ENCODE data around the gene RAD51AP1.

DNA sequence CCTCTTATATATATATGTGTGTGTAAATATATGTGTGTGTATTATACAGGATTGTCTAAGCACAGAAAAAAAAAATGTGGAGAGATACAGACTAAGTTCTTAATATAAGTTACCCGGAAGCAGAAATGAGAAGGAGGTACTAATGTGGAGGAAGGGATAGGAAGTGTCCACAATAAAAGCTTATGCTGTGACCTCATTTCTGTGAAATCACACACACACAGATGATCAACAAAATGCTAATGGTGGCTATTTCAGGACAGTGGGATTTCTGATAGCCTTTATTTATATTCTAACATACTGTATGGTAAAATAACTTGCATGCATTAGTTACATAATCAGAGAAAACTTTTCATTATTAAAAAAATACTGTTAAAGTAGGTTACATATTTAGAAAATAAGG, 8.5 kb upstream of the RAD51AP1 start:
- TF ChIP-seq, protein P1, sequence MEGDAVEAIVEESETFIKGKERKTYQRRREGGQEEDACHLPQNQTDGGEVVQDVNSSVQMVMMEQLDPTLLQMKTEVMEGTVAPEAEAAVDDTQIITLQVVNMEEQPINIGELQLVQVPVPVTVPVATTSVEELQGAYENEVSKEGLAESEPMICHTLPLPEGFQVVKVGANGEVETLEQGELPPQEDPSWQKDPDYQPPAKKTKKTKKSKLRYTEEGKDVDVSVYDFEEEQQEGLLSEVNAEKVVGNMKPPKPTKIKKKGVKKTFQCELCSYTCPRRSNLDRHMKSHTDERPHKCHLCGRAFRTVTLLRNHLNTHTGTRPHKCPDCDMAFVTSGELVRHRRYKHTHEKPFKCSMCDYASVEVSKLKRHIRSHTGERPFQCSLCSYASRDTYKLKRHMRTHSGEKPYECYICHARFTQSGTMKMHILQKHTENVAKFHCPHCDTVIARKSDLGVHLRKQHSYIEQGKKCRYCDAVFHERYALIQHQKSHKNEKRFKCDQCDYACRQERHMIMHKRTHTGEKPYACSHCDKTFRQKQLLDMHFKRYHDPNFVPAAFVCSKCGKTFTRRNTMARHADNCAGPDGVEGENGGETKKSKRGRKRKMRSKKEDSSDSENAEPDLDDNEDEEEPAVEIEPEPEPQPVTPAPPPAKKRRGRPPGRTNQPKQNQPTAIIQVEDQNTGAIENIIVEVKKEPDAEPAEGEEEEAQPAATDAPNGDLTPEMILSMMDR (IDR thresholded peaks at IDR 0.05): no peak
- TF ChIP-seq MAX (IDR thresholded peaks at IDR 0.05; ENCODE audit: low read depth): no peak
- TF ChIP-seq RAD21 (IDR thresholded peaks at IDR 0.05; ENCODE audit: low read length): no peak
- no peak for TF ChIP-seq MXI1 (IDR thresholded peaks at IDR 0.05; ENCODE audit: low read depth, low read length)
- TF ChIP-seq GABPA (IDR thresholded peaks at IDR 0.05; ENCODE audit: low read depth): no peak

Data from SK-N-SH (cell line).